ENCODE data around the gene SPNS3.

DNA sequence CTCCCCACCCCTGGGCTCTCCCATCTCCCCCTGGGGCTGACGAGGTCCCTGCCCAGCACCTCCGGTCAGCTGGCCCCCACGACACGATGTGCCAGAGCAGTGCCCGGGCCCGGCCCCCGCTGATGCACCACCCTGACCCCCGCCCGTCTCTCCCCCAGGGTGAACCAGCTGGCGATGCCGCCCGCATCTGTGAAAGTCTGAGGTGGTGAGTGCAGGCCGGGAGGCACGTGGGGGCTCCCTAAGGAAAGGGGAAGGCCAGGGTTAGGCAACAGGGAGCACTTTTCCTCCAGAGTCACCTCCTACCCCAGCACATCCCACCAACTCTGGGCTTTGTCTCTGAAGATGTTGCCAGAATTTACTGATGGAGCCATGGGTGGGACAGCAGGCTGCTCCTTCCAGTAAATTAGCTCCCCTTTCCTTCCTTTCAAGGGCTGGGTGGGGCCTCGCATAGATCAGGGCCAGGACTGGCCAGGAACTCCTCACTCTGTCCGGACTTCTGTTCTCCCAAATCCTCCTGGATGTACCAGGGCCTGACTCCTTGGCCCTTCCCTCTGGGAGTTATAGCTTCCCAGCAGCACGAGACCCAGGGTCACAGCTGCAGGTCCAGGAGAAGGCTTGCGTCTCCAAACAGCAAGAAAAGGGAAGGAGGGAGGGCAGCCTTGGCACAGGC, 103.1 kb downstream of the SPNS3 start:
- TF ChIP-seq, protein P1, sequence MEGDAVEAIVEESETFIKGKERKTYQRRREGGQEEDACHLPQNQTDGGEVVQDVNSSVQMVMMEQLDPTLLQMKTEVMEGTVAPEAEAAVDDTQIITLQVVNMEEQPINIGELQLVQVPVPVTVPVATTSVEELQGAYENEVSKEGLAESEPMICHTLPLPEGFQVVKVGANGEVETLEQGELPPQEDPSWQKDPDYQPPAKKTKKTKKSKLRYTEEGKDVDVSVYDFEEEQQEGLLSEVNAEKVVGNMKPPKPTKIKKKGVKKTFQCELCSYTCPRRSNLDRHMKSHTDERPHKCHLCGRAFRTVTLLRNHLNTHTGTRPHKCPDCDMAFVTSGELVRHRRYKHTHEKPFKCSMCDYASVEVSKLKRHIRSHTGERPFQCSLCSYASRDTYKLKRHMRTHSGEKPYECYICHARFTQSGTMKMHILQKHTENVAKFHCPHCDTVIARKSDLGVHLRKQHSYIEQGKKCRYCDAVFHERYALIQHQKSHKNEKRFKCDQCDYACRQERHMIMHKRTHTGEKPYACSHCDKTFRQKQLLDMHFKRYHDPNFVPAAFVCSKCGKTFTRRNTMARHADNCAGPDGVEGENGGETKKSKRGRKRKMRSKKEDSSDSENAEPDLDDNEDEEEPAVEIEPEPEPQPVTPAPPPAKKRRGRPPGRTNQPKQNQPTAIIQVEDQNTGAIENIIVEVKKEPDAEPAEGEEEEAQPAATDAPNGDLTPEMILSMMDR (IDR thresholded peaks at IDR 0.05; ENCODE audit: low read length), result no peak
- no peak for TF ChIP-seq EZH2 (IDR thresholded peaks at IDR 0.05; ENCODE audit: borderline replicate concordance, low read length)

Data from OCI-LY1 (cell line).